ENCODE measurements around the gene ADISSP.

Gene ADISSP

GRCh38 chr20:3705970-3706739 lies 61.4 kb downstream of the ADISSP start:
- DNase-seq (ENCODE audit: low spot score) = no peak
- in situ Hi-C loops (cut with MboI; ENCODE audit: low sequenced_read_pairs, unreplicated experiment) = no loop called here
- no peak for TF ChIP-seq CTCF (IDR thresholded peaks at IDR 0.05; ENCODE audit: borderline replicate concordance, control extremely low read depth, extremely low read depth, insufficient read depth, missing control alignments)

GRCh38 chr20:3705491-3705969 lies 62.0 kb downstream of the ADISSP start:
- in situ Hi-C loops (cut with MboI; ENCODE audit: low sequenced_read_pairs, unreplicated experiment) = no loop called here
- no peak for DNase-seq (ENCODE audit: low spot score)
- no peak for TF ChIP-seq CTCF (IDR thresholded peaks at IDR 0.05; ENCODE audit: borderline replicate concordance, control extremely low read depth, extremely low read depth, insufficient read depth, missing control alignments)

- DNase-seq (ENCODE audit: low spot score) = no peak
- in situ Hi-C loops (cut with MboI; ENCODE audit: low sequenced_read_pairs, unreplicated experiment) = no loop called here
- no peak for TF ChIP-seq CTCF (IDR thresholded peaks at IDR 0.05; ENCODE audit: borderline replicate concordance, control extremely low read depth, extremely low read depth, insufficient read depth, missing control alignments)
Observed at GRCh38 chr20:3704087-3704486, 63.5 kb downstream of the ADISSP start.
